ENCODE results near the gene DENND1A.

The DENND1A gene

DNA sequence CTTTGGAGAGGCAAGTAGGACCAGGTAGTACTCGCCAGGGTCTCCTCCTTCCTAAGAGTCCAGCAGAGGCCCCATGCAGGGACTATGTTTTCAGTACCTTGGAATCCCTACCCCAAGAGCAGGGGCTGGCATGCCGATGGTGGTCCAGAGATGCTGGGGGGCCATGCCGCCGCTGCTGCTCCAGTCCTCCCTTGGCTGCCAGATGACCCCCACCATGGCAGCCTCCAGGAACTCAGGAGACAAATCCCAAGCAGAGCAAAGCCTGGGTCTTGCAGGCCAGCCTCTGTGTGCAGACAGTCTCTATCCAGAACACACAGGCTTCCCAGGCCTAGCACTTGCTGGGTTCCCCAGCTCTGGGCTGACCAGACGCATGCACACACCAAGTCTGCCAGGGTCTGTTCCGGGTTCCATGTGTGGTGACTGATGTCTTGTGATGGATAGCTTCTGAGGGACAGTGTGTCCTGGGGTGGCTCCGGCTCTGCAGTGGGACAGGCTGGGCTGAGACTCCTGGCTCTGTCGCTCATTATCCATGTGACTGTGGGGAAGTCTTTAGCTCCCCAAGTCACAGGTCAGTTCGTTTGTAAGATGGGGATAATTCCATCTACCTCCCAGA is 446.6 kb downstream of the DENND1A start:
- no peak for DNase-seq (ENCODE audit: low read depth)

DNA sequence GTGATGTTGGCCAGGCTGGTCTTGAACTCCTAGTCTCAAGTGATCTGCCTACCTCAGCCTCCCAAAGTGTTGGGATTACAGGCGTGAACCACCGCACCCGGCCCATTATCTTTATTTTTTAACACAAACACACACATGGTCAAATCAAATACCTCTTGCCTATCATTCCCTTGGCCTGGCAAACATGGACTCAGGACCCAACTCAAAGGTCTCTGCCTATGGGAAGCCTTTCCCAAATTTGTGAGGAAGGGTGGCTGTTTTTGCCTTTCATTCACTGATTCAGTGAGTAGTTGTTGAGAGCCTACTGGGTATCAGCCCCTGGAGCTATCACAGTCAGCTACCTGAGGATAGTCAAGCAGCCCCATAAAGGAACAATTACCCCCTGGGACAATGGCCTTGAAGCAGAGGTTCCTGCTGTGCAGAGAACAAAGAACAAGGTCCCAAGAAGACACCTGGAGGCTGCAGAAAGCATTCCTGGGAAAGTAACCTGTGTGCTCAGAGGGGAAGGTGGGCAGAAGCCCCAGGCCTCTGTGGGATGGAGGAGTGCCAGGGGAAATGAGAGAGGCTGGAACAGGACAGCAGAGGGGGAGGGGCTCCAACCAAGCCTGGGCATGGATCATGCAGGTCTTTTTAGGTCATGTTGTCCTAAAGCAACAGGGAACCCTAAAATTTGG is 447.5 kb downstream of the DENND1A start:
- no peak for DNase-seq (ENCODE audit: low read depth)

GRCh38 chr9:123481209-123481865 is 448.6 kb downstream of the DENND1A start:
- DNase-seq (ENCODE audit: low read depth) = no peak

DNA sequence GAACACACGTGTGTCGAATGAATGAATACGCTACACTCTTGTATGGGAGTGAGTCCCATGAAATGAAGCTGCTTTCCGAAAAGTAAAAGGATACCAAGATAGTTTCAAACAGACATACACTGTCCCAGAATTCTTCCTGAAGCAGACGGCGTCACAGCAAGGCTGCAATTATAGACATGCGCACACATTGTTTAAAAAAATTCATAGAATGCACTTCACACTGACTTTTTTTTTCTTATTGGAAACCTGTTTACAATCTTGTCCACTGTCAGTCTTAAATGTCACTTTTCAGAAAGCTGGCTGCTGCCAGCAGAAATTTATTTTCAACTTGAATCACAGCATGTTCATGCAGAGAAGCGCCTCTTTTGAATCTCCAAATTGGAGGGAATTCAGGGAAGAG is 449.1 kb downstream of the DENND1A start:
- no peak for DNase-seq (ENCODE audit: low read depth)

GRCh38 chr9:123480096-123480495 is 449.8 kb downstream of the DENND1A start:
- no peak for DNase-seq (ENCODE audit: low read depth)

- no peak for DNase-seq (ENCODE audit: low read depth)
These were observed 450.8 kb downstream of the DENND1A start for GRCh38 chr9:123478967-123479602.

- DNase-seq (ENCODE audit: low read depth) = no peak
These were observed 451.8 kb downstream of the DENND1A start for GRCh38 chr9:123478160-123478559.

DNA sequence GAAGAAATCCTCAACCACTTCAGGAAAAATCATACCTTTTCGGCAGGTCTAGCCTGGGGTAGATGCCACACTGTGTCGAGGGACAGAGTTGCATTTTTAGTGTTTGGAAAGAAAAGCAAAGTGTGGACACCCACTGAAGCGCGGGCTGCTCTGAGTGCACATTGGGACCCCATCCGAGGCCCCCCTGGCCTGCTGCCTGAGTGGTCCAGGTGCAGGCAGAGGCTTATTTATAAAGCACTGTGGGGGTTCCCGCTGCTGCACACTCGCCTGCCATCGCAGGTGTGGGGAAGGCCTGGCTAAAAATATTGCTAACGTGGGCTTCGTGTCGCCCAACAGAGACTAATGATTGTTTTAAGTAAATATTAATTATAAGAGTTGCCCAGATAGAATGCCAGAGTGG is 454.5 kb downstream of the DENND1A start:
- no peak for DNase-seq (ENCODE audit: low read depth)

DNA sequence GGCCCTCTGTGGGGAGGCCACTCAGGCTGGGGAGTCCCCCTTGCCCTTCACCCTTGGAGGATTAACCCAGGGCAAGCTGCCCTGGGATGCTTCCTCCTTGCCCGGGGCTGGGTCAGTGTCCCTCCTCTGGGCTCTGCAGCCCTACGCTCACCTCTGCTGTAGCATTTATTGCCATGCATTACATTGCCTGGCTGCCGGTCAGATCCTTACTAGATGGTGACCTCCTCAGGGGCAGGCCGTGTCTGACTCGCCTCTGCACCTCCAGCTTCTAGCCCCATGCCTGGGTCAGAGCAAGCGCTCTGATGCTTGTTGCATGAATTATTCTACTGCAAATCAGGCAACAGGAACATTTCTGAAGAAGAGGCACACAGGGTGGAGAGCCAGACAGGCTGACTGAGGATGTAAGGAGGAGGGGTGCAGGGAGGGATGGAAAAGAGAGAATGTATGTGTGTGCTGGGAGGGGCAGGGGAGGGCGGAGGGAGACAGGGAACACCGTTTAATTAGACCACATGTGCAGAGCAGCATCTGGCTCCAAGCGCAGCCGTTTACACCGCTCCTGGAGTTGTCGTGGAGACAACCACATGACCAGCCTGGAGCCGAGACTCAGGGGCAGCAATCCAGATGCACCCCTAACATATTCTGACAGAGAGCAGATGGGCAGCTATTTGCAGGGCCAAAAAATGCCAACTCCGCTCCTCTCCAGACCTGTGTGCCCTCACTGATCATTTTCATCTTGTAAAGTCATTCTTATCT is 456.9 kb downstream of the DENND1A start:
- no peak for DNase-seq (ENCODE audit: low read depth)

DNA sequence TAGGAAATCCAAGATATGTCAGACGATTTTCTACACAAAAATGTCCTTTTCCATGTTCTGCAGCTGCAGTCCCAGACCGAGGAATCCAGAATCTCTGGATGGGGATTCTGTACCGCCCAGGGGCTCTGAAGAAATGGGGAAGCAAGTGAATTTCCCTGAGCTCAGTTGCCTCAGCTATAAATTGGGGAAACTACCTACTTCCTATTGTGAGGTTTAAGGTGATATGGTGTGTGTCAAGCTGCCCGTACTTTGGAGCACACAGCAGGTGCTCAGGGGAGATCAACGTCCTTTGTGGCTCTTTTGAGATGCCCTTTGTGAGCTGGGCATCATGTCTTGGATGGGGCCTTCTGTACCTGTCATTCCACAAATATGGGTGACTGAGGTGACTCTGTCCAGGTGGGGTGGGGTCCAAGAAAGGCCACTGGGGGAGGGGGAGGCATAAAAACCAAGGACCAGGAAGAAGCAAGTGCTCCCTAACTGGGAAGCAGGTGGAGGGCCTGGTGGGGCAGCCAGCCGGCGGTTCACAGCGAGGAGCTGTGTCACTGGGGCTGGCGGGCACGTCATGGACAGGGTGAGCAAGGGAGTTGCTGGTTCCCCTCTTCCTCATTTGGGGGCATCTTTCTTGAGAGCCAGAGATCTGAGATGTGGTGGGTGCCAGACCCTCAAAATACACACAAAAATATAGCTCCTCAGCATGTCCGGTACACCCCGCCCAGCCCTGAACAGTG is 457.9 kb downstream of the DENND1A start:
- no peak for DNase-seq (ENCODE audit: low read depth)

DNA sequence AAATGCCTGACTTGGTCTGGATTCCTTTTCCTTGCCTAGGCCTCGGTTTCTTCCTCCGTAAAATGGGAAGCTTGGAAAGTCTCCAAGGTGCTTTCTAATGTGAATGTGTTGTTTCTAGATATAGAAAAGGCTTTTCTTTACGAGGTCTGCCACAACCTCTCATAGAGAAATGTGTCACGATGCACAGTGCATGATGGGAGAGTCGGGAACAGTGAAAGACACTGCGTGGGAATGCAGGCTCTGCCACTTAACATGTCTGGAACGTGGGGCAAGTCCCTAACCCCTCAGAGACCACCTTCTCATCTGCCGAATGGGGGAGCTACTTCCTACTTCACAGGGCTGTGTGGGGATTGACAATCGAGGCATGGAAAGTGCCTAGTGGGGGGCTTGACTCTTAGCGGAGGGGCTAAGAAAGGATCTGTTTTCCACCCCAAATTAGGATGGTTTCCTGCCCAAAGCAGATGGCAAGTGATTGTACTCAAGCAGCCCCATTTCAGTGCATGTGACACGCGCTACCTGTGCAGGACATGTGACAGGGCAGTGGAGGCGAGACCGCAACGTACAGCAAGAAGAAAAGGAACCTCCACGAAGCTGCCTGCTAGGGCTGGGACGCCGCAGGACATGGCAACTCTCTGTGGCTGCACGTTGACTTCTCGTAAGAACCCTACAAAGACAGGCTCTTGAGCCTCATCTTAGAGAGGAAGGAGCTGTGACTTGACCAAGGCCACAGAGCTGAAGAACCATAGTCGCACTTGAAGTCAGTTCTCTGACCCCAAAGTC is 458.7 kb downstream of the DENND1A start:
- no peak for DNase-seq (ENCODE audit: low read depth)

DNA sequence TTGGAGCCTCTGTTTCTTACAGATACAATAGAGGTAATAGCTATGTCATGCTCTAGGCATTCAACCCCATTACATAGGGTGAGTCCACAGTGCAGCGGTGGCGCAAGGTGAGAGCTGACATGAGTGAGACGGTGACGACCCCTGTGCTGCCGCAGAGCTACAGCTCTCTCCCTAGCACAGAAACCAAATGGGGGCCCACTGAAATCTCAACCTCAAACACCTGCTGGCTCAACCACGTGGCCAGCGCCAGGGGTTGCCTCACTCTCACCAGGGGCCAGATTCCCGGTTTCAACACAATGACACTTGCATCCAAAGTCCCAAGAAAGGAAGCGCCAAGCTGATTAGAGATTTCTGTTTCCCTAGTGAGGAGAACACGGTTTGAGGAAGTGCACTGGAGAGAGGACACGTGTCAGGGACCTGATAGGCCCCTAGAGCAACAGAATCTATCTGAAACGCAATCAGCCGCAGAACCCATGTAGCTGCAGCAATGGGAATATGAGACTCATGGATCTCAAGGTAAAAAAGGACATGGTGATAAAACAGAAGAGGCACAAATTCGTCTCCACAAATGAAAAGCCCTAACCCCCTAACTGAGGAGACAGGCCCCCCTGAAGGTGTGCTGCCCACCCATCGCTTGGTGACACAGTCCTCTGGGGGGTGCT is 459.7 kb downstream of the DENND1A start:
- no peak for DNase-seq (ENCODE audit: low read depth)

GRCh38 chr9:123469282-123469681 is 460.6 kb downstream of the DENND1A start:
- DNase-seq (ENCODE audit: low read depth) = no peak

- DNase-seq (ENCODE audit: low read depth) = no peak
These were observed 461.4 kb downstream of the DENND1A start for GRCh38 chr9:123468541-123468940.

GRCh38 chr9:123465304-123465703 is 464.6 kb downstream of the DENND1A start:
- DNase-seq (ENCODE audit: low read depth) = no peak

GRCh38 chr9:123460091-123460490 is 469.8 kb downstream of the DENND1A start:
- DNase-seq (ENCODE audit: low read depth) = no peak

DNA sequence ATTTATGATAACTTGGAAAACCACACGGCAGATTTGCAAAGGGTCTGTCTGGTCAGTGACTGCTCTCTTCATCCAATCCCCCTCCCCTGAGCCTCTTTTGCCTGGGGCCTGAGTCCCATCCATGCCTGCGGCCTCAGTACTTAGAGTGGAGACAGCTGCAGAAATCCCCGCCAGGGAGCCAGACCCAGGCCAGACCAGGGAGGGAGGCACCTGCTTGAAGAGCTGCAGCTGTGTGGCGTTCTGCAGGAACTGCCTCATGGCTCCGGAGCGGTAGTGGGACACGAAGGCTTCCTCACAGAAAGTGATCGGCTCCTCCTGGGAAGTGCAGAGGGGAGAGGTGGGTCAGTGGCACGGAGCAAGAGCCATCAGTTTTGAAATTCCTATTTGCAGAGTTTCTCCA is 472.3 kb downstream of the DENND1A start:
- no peak for DNase-seq (ENCODE audit: low read depth)

- DNase-seq (ENCODE audit: low read depth) = no peak
These were observed 473.9 kb downstream of the DENND1A start for GRCh38 chr9:123456011-123456410.

DNA sequence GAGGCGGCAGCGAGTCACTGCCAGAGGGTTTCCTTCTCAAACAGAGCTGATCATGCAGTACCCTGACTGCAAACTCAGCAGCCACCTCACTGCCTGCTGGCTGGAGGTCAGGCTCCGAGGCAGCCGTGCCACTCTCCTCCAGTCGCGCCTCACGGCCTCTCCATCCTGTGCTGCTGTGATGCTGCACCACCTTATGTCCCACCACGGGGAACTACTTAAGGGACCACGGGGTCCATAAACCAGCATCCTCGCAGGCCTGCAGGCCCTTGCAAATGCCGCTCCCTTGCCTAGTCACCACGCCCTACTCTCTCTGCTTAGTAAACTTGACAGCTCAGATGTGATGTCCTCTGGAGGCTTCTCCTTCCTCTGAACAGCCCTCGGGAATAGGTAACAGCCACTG is 474.7 kb downstream of the DENND1A start:
- no peak for DNase-seq (ENCODE audit: low read depth)

DNA sequence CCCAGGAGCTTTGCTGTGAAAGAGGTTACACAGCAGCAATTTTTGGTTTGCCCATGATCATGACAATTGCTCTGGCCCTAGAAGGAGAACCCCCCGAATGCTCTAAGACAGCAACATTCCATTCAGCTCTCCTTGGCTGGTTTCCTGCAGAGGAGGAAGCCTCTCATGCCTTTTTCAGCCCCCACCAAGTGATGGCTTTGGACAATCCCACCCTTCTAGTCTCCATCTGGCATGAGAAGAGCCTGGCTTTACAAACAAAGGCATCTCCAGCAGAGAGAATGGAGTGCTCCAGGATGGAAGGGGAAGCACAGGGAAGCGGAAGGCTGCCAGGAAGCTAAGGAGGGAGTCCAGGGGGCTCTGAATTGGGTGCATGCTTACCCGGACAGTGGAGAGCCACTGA is 475.6 kb downstream of the DENND1A start:
- no peak for DNase-seq (ENCODE audit: low read depth)
